Central memory CD8-positive, alpha-beta T cell (primary cell): ENCODE measurements around the gene TRH.
"Not testable (repeated sequence)": the region's sequence is repeated elsewhere in the genome, so short reads cannot be mapped to it uniquely, and the experiment has no call there.

ENCODE experiments used
- ATAC-seq: fragments of 150-1000 bp; cut with Tn5 transposase; replicated peaks from 2 replicates; pipeline ENCODE4 v1.10.0; 2022; ENCODE audit warnings: mild to moderate bottlenecking, moderate FRiP score, moderate number of reproducible peaks; ENCODE audit not compliant: poor library complexity, severe bottlenecking; ENCODE audit errors: extremely low read depth
- DNase-seq, 2 donors: peaks; one replicate each; pipeline ENCODE4 v3.0.0; 2021; ENCODE audit warnings: low spot score in 2 of 2
- H3K27ac Mint-ChIP-seq: one replicate; pipeline ENCODE4 v1.8.0; 2022; ENCODE audit warnings: low read depth, mild to moderate bottlenecking, moderate library complexity, mixed read lengths
- H3K27me3 Mint-ChIP-seq: one replicate; pipeline ENCODE4 v1.8.0; 2022; ENCODE audit warnings: mixed read lengths
- H3K36me3 Mint-ChIP-seq: one replicate; pipeline ENCODE4 v1.8.0; 2022; ENCODE audit warnings: mild to moderate bottlenecking, moderate library complexity, mixed read lengths; ENCODE audit not compliant: insufficient read depth
- H3K4me1 Mint-ChIP-seq: one replicate; pipeline ENCODE4 v1.8.0; 2022; ENCODE audit warnings: mixed read lengths
- H3K4me3 Mint-ChIP-seq: one replicate; pipeline ENCODE4 v1.8.0; 2022; ENCODE audit warnings: mild to moderate bottlenecking, moderate library complexity, mixed read lengths
- H3K9me3 Mint-ChIP-seq: one replicate; pipeline ENCODE4 v1.8.0; 2022; ENCODE audit warnings: mixed read lengths

TRH gene

DNA sequence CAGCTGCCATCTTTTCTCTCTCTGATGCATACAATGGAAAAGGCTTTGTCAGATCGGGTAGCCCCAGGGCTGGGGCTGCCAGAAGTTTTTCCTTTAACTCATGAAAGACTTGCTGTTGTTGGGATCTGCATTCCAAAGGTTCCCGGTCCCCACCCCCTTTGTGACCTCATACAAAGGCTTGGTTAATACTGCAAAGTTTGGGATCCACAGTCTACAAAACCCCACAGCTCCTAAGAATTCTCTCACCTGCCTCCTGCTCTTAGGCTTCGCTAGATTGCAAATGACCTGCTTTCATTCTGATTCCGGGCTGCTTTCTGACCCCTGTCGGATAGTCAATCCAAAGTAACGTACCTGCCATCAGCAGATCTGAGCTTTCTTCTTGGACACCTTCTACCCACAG lies 52.9 kb downstream of the TRH start:
- not testable (repeated sequence) for H3K4me1 Mint-ChIP-seq, H3K4me3 Mint-ChIP-seq, H3K27ac Mint-ChIP-seq, H3K9me3 Mint-ChIP-seq, DNase-seq, ATAC-seq, H3K36me3 Mint-ChIP-seq
- H3K27me3 Mint-ChIP-seq = peaks cover 13% of the 10 kb centered on the region
